ENCODE results near the gene KRT4. TPM values are rescaled to one million over a fixed set of nuclear protein-coding genes. Genes with fewer than 3 reads are reported as not detected.

KRT4 gene
- polyA plus RNA-seq, 1 donor from 2014 or later: not detected

DNA sequence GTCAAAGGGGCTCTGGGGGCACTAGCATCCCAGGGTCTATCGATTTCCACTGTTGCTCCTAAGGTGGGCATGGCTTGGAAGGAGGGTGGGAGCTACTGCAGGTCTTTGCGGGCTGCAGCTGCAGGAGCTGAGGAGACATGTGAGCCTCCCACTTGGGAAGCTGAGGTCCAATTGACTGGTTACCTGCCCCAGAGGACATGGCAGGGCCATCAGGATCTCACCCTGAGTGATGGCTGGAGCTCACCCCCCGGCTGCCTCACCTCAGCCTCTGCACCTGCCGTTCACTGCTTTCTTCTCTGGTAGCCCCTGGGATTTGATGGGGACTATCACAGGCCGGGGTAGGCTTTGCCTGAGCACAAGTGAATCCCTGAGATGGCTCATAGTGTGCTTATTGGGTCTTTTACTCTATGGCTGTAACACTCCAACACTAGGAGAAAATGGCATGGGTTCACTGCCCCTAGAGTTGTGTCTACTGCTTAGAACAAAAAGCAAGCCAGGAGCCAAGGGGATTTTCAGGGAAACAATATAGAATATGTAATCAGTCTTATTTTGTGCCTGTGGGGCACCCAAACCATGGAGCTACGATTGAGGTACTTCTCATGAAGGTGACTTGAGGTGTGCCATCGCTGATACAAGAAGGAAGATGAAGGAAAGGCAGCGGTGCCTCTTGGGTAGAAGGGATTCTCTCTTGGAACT, 3.2 kb upstream of the KRT4 start:
- Histone ChIP-seq H3K27me3 (ENCODE audit: insufficient read depth, low read depth, low read length) (no peaks in the 10 kb centered on the region), H3K9me2 (ENCODE audit: insufficient read depth, low read length) (no peaks in the 10 kb centered on the region), H3K4me2 (ENCODE audit: low read length) (no peak overlapping the region), H3K9me3 (ENCODE audit: low read length) (no peaks in the 10 kb centered on the region), H3K36me3 (ENCODE audit: insufficient read depth, low read length) (no peaks in the 10 kb centered on the region), H3K79me2 (replicated peaks; ENCODE audit: insufficient read depth, low read length) (no peaks in the 10 kb centered on the region), H3K4me3 (ENCODE audit: low read length) (no peak overlapping the region), H3K9ac (ENCODE audit: low read length) (no peak overlapping the region), H3K27ac (ENCODE audit: low read length) (no peak overlapping the region), H3F3A (ENCODE audit: insufficient read depth, low read length, poor library complexity, severe bottlenecking) (no peaks in the 10 kb centered on the region), H2AFZ (ENCODE audit: low read depth, low read length) (no peak overlapping the region), H4K20me1 (ENCODE audit: insufficient read depth) (no peaks in the 10 kb centered on the region)
- TF ChIP-seq MXI1 (conservative IDR thresholded peaks at IDR 0.05; ENCODE audit: poor library complexity, severe bottlenecking): no peak
- TF ChIP-seq, protein P1, sequence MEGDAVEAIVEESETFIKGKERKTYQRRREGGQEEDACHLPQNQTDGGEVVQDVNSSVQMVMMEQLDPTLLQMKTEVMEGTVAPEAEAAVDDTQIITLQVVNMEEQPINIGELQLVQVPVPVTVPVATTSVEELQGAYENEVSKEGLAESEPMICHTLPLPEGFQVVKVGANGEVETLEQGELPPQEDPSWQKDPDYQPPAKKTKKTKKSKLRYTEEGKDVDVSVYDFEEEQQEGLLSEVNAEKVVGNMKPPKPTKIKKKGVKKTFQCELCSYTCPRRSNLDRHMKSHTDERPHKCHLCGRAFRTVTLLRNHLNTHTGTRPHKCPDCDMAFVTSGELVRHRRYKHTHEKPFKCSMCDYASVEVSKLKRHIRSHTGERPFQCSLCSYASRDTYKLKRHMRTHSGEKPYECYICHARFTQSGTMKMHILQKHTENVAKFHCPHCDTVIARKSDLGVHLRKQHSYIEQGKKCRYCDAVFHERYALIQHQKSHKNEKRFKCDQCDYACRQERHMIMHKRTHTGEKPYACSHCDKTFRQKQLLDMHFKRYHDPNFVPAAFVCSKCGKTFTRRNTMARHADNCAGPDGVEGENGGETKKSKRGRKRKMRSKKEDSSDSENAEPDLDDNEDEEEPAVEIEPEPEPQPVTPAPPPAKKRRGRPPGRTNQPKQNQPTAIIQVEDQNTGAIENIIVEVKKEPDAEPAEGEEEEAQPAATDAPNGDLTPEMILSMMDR (IDR thresholded peaks at IDR 0.05; ENCODE audit: poor library complexity, severe bottlenecking): no peak
- TF ChIP-seq POLR2AphosphoS5 (IDR thresholded peaks at IDR 0.05): no peak
- TF ChIP-seq, protein P2, sequence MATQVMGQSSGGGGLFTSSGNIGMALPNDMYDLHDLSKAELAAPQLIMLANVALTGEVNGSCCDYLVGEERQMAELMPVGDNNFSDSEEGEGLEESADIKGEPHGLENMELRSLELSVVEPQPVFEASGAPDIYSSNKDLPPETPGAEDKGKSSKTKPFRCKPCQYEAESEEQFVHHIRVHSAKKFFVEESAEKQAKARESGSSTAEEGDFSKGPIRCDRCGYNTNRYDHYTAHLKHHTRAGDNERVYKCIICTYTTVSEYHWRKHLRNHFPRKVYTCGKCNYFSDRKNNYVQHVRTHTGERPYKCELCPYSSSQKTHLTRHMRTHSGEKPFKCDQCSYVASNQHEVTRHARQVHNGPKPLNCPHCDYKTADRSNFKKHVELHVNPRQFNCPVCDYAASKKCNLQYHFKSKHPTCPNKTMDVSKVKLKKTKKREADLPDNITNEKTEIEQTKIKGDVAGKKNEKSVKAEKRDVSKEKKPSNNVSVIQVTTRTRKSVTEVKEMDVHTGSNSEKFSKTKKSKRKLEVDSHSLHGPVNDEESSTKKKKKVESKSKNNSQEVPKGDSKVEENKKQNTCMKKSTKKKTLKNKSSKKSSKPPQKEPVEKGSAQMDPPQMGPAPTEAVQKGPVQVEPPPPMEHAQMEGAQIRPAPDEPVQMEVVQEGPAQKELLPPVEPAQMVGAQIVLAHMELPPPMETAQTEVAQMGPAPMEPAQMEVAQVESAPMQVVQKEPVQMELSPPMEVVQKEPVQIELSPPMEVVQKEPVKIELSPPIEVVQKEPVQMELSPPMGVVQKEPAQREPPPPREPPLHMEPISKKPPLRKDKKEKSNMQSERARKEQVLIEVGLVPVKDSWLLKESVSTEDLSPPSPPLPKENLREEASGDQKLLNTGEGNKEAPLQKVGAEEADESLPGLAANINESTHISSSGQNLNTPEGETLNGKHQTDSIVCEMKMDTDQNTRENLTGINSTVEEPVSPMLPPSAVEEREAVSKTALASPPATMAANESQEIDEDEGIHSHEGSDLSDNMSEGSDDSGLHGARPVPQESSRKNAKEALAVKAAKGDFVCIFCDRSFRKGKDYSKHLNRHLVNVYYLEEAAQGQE (IDR thresholded peaks at IDR 0.05; ENCODE audit: borderline replicate concordance): no peak
- no peak for TF ChIP-seq EP300 (conservative IDR thresholded peaks at IDR 0.05; ENCODE audit: poor library complexity, severe bottlenecking)

DNA sequence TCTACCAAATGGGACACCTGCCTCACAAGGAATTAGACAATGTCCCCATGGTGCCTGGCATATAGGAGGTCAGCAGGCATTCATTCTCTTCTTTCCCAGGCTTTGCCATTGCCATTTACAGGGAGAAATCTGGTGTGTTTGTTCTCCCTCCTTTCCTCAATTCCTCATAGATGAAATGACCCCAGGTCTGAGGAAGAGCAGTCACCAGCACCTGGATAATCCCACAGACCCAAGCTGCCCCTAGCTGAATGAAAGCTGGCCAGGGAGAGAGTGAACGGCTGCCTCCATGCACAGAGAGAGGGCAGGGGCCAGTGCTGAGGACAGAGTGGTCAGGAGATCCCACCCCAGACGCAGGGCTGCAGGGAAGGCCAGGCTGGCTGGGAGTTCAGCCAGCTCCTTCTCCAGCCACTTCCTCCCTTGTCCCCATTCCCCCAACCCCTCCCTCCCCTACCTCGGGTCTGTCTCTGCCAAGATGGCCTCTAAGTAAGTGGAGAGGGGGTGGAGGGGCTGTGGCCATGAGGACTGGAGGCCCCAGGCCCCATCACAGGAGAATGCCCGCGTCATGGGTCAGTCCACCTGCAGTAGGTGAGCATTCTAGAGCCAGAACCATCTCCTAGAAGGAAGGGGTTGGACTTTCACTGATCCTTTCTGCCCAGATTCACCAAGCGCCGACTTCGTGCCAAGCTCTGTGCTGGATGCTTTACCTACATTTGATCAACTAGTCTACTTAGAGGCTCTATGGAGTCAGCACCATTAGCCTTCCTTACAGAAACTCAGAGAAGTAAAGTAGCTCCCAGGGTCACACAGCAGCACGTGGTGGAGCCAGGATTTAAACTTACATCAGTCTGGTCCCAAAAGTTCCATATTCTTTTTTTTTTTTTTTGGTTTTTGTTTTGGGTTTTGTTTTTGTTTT, 2.0 kb upstream of the KRT4 start:
- Histone ChIP-seq H3K36me3 (ENCODE audit: insufficient read depth, low read length) (no peaks in the 10 kb centered on the region), H3K4me2 (ENCODE audit: low read length) (no peak overlapping the region), H3K9me2 (ENCODE audit: insufficient read depth, low read length) (no peaks in the 10 kb centered on the region), H3K9me3 (ENCODE audit: low read length) (no peaks in the 10 kb centered on the region), H3K27me3 (ENCODE audit: insufficient read depth, low read depth, low read length) (no peaks in the 10 kb centered on the region), H3K4me3 (ENCODE audit: low read length) (no peak overlapping the region), H3K27ac (ENCODE audit: low read length) (no peak overlapping the region), H3K79me2 (replicated peaks; ENCODE audit: insufficient read depth, low read length) (no peaks in the 10 kb centered on the region), H2AFZ (ENCODE audit: low read depth, low read length) (no peak overlapping the region), H4K20me1 (ENCODE audit: insufficient read depth) (no peaks in the 10 kb centered on the region), H3F3A (ENCODE audit: insufficient read depth, low read length, poor library complexity, severe bottlenecking) (no peaks in the 10 kb centered on the region), H3K9ac (ENCODE audit: low read length) (no peak overlapping the region)
- no peak for TF ChIP-seq TAF1 (IDR thresholded peaks at IDR 0.05; ENCODE audit: low read depth)
- TF ChIP-seq SMC3 (conservative IDR thresholded peaks at IDR 0.05; ENCODE audit: poor library complexity): no peak
- TF ChIP-seq EZH2 (IDR thresholded peaks at IDR 0.05; ENCODE audit: borderline replicate concordance, insufficient read depth, low read length, poor library complexity, severe bottlenecking): no peak
- no peak for TF ChIP-seq EP300 (conservative IDR thresholded peaks at IDR 0.05; ENCODE audit: poor library complexity, severe bottlenecking)
- TF ChIP-seq MXI1 (conservative IDR thresholded peaks at IDR 0.05; ENCODE audit: poor library complexity, severe bottlenecking): no peak
- TF ChIP-seq, protein P1 (IDR thresholded peaks at IDR 0.05; ENCODE audit: poor library complexity, severe bottlenecking): no peak
- TF ChIP-seq RAD21 (conservative IDR thresholded peaks at IDR 0.05): no peak
- TF ChIP-seq POLR2AphosphoS5 (IDR thresholded peaks at IDR 0.05): no peak
- TF ChIP-seq, protein P2 (IDR thresholded peaks at IDR 0.05; ENCODE audit: borderline replicate concordance): no peak

All from neural cell (in vitro differentiated cells).